MCF 10A (cell line): ENCODE results near the gene P2RY14. TPM values are rescaled to one million over a fixed set of nuclear protein-coding genes. Genes with fewer than 3 reads are reported as not detected.
A peak's percentile ranks its signal among the peaks of the same experiment; 100 is the strongest.

Experiments
- BruUV-seq: library from RNA; stranded (reverse); fragments of 400-500 nt; replicated peaks from 2 replicates; lab custom pipeline; 2021; lab: Mats Ljungman, UMichigan
- CTCF ChIA-PET: fragments of 300-600 bp; sonication (Branson Sonifier 250); formaldehyde crosslinking; extraction: SDS; loops from one replicate; lab custom pipeline; 2021; ENCODE audit warnings: antibody characterized with exemption, inconsistent platforms; lab: Yijun Ruan, JAX
- POLR2A ChIA-PET: fragments of 300-600, 350-650 bp; sonication (Branson Sonifier 250); formaldehyde crosslinking; extraction: SDS; loops from one replicate; lab custom pipeline; 2020; ENCODE audit warnings: antibody characterized with exemption, inconsistent platforms; lab: Yijun Ruan, JAX
- DNase-seq: peaks from one replicate; pipeline ENCODE4 v3.0.0-alpha.2; 2018; ENCODE audit not compliant: unreplicated experiment
- H3K27ac Mint-ChIP-seq: one replicate; pipeline ENCODE4 v1.8.0; 2022; ENCODE audit warnings: mild to moderate bottlenecking, low read depth, mixed read lengths; ENCODE audit not compliant: unreplicated experiment
- H3K27me3 Mint-ChIP-seq: one replicate; pipeline ENCODE4 v1.8.0; 2022; ENCODE audit warnings: mixed read lengths; ENCODE audit not compliant: insufficient read depth, unreplicated experiment
- H3K36me3 Mint-ChIP-seq: one replicate; pipeline ENCODE4 v1.8.0; 2022; ENCODE audit warnings: mild to moderate bottlenecking, moderate library complexity, mixed read lengths; ENCODE audit not compliant: insufficient read depth, unreplicated experiment
- H3K4me1 Mint-ChIP-seq: one replicate; pipeline ENCODE4 v1.8.0; 2022; ENCODE audit warnings: mixed read lengths; ENCODE audit not compliant: insufficient read depth, unreplicated experiment
- H3K4me3 Mint-ChIP-seq: one replicate; pipeline ENCODE4 v1.8.0; 2022; ENCODE audit warnings: mild to moderate bottlenecking, moderate library complexity, mixed read lengths; ENCODE audit not compliant: unreplicated experiment
- H3K9me3 Mint-ChIP-seq: one replicate; pipeline ENCODE4 v1.8.0; 2022; ENCODE audit warnings: mixed read lengths; ENCODE audit not compliant: unreplicated experiment
- intact Hi-C: fragments of 100-400 bp; cut with micrococcal nuclease; formaldehyde crosslinking; loops from 2 replicates; pipeline ENCODE4 v1.14.1; 2022
- total RNA-seq: library from RNA; stranded (reverse); gene quantifications from 2 replicates; pipeline ENCODE4 v1.2.3, GENCODE V29; 2022
- TF ChIP-seq, protein P1 (sequence below): fragments of 200-600 bp; IDR thresholded peaks from one replicate; pipeline ENCODE4 v1.8.0; 2022; ENCODE audit warnings: antibody characterized with exemption, mild to moderate bottlenecking; ENCODE audit not compliant: unreplicated experiment

Gene P2RY14
- total RNA-seq, 1 experiment from 2014 or later, result not detected

GRCh38 chr3:151320131-151320530 is 41.8 kb upstream of the P2RY14 start:
- intact Hi-C loops, result no loop called here
- TF ChIP-seq, protein P1, sequence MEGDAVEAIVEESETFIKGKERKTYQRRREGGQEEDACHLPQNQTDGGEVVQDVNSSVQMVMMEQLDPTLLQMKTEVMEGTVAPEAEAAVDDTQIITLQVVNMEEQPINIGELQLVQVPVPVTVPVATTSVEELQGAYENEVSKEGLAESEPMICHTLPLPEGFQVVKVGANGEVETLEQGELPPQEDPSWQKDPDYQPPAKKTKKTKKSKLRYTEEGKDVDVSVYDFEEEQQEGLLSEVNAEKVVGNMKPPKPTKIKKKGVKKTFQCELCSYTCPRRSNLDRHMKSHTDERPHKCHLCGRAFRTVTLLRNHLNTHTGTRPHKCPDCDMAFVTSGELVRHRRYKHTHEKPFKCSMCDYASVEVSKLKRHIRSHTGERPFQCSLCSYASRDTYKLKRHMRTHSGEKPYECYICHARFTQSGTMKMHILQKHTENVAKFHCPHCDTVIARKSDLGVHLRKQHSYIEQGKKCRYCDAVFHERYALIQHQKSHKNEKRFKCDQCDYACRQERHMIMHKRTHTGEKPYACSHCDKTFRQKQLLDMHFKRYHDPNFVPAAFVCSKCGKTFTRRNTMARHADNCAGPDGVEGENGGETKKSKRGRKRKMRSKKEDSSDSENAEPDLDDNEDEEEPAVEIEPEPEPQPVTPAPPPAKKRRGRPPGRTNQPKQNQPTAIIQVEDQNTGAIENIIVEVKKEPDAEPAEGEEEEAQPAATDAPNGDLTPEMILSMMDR, result no peak
- Mint-ChIP-seq H3K4me1 (peaks cover 28% of the 10 kb centered on the region), H3K27ac (peak overlapping the region; percentile 76), H3K4me3 (peak overlapping the region; percentile 56), H3K36me3 (no peaks in the 10 kb centered on the region), H3K27me3 (no peaks in the 10 kb centered on the region), H3K9me3 (no peaks in the 10 kb centered on the region)
- ChIA-PET CTCF (interaction anchor here (1.5 to 3.3 kb wide), 3 partner anchors 15 to 152 kb away, joined by 3 to 24 read pairs (median 4); no protein-coding TSS in a partner anchor), POLR2A (interaction anchor here (0.6 to 2.8 kb wide), 8 partner anchors 8 to 999 kb away, joined by 3 to 66 read pairs (median 4); no protein-coding TSS in a partner anchor)
- peak; percentile 69 for DNase-seq
- no TSS peak for BruUV-seq

DNA sequence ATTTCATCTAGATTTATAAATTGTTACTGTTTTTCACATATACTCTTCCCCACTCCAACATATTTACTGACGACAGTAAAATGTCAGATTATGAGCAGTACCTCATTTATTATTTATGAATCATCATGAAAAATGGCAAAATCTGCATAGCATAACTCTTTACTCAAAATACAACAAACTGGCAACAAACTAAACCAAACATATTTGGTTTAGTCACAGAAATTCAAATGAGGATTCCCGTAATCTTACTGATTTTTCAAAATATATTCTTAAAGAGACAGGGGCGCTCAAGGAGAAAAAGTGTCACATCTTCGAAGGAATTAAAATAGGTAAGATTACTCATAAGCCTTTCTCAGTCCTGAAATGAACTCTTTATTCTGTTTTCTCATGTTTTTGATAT is 41.3 kb upstream of the P2RY14 start:
- Mint-ChIP-seq H3K4me3 (peak overlapping the region; percentile 56), H3K36me3 (no peaks in the 10 kb centered on the region), H3K9me3 (no peaks in the 10 kb centered on the region), H3K27ac (peak overlapping the region; percentile 76), H3K4me1 (peaks cover 28% of the 10 kb centered on the region), H3K27me3 (no peaks in the 10 kb centered on the region)
- ChIA-PET CTCF (interaction anchor here (0.6 to 3.3 kb wide), 6 partner anchors 14 to 1030 kb away, joined by 3 to 24 read pairs (median 3); no protein-coding TSS in a partner anchor), POLR2A (interaction anchor here (0.9 to 7.2 kb wide), 11 partner anchors 9 to 939 kb away, joined by 3 to 341 read pairs (median 5); no protein-coding TSS in a partner anchor)
- intact Hi-C loops, result no loop called here
- no peak for DNase-seq
- TF ChIP-seq, protein P1, result no peak
- BruUV-seq, result no TSS peak

DNA sequence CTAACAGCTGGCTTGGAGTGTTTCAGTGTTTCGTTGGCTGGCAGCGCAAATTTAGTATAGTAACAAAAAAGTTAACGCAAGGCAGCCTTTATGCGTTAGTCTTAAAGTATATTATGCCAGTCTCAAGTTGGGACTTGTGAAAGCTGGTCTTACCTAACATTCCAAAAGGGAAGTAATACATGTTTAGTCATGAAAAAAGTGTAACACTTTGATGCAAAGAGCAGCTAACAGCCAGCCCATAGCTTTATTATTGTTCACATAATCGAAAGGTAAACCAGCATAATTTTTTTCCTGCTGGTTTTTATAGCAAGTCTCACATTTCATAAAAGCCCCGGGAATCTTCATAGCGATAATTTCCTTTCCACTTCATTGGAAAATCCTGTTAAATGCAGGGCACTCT is 40.6 kb upstream of the P2RY14 start:
- Mint-ChIP-seq H3K4me3 (peak overlapping the region; percentile 56), H3K36me3 (peaks cover 5% of the 10 kb centered on the region), H3K27me3 (no peaks in the 10 kb centered on the region), H3K27ac (peak overlapping the region; percentile 76), H3K9me3 (no peaks in the 10 kb centered on the region), H3K4me1 (peaks cover 28% of the 10 kb centered on the region)
- no TSS peak for BruUV-seq
- TF ChIP-seq, protein P1, result no peak
- intact Hi-C loops, result no loop called here
- CTCF ChIA-PET, result interaction anchor here (0.6 to 1.4 kb wide), 6 partner anchors 9 to 1029 kb away, joined by 3 to 11 read pairs (median 3); no protein-coding TSS in a partner anchor
- DNase-seq, result peak; percentile 87
- POLR2A ChIA-PET, result interaction anchor here (0.6 to 7.2 kb wide), 12 partner anchors 9 to 963 kb away, joined by 3 to 341 read pairs (median 4); partner anchors contain the start of gene SIAH2

DNA sequence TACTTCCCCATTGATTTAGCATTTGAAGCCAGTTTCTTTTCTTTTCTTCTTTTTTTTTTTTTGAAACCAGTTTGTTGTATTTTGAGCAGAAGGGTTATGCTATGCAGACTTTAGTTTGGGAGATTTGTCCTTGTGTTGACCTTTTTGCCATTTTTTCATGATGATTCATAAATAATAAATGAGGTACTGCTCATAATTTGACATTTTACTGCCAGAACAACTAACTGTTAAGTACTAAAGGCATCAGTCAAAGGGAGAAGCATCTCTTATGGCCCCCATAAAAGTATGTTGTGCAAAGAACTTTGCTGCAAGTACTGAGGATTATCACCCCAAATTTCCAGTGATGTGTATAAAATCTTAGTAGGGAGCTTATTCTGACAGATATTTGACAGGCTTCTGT is 40.0 kb upstream of the P2RY14 start:
- peaks cover 10% of the 10 kb centered on the region for H3K36me3 Mint-ChIP-seq
- no peak for DNase-seq
- ChIA-PET CTCF (interaction anchor here (0.6 to 1.4 kb wide), 3 partner anchors 10 to 150 kb away, joined by 3 to 11 read pairs (median 3); no protein-coding TSS in a partner anchor), POLR2A (interaction anchor here (0.7 to 7.2 kb wide), 11 partner anchors 10 to 941 kb away, joined by 3 to 341 read pairs (median 3); partner anchors contain the start of gene SIAH2)
- H3K4me3 Mint-ChIP-seq, result no peak overlapping the region
- H3K27ac Mint-ChIP-seq, result peak overlapping the region; percentile 76
- no peaks in the 10 kb centered on the region for H3K9me3 Mint-ChIP-seq
- TF ChIP-seq, protein P1, result no peak
- BruUV-seq, result no TSS peak
- no peaks in the 10 kb centered on the region for H3K27me3 Mint-ChIP-seq
- intact Hi-C loops, result no loop called here
- peaks cover 28% of the 10 kb centered on the region for H3K4me1 Mint-ChIP-seq
